Measurements from ENCODE around the gene GID8. TPM values are rescaled to one million over a fixed set of nuclear protein-coding genes. Genes with fewer than 3 reads are reported as not detected.

Gene GID8
- total and polyA plus RNA-seq, 2 experiments from 2014 or later = 41.8 to 106 TPM

GRCh38 chr20:62971950-62972844, 34.2 kb downstream of the GID8 start:
- H3K36me3 ChIP-seq (ENCODE audit: insufficient read depth) = no peaks in the 10 kb centered on the region
- no peak overlapping the region for H3K27ac ChIP-seq (ENCODE audit: low read depth)
- H3K79me2 ChIP-seq (replicated peaks; ENCODE audit: insufficient read depth) = no peaks in the 10 kb centered on the region
- H3K4me1 Mint-ChIP-seq = peaks cover 41% of the 10 kb centered on the region
- ATAC-seq (peak; percentile 76), DNase-seq (ENCODE audit: low spot score) (peak; percentile 93)
- H3K4me1 ChIP-seq (ENCODE audit: insufficient read depth) = peaks cover 34% of the 10 kb centered on the region
- peak overlapping the region; percentile 62 for H3K4me3 Mint-ChIP-seq
- no peaks in the 10 kb centered on the region for H3K9me2 ChIP-seq (ENCODE audit: insufficient read depth)
- peaks cover 12% of the 10 kb centered on the region; the same call in 1 of the 2 replicates for H3F3A ChIP-seq (replicated peaks; ENCODE audit: low read depth)
- peak overlapping the region; percentile 76 for H2AFZ ChIP-seq
- H3K36me3 Mint-ChIP-seq (ENCODE audit: low read depth) = no peaks in the 10 kb centered on the region; the same call in 2 of the 3 replicates
- peaks cover 28% of the 10 kb centered on the region for H3K27me3 ChIP-seq (ENCODE audit: insufficient read depth)
- peaks cover 2% of the 10 kb centered on the region; the same call in 2 of the 3 replicates for H3K9me3 Mint-ChIP-seq
- H4K20me1 ChIP-seq (replicated peaks; ENCODE audit: insufficient read depth) = no peaks in the 10 kb centered on the region
- peaks cover 59% of the 10 kb centered on the region for H3K27me3 Mint-ChIP-seq (ENCODE audit: insufficient read depth, low read depth, poor library complexity)
- H3K4me2 ChIP-seq = peak overlapping the region; percentile 86
- peak; percentile 23; the same call in 1 of the 2 replicates for TF ChIP-seq CREB1 (CRISPR knock-in tag; IDR thresholded peaks at IDR 0.05; ENCODE audit: low read depth)
- TF ChIP-seq CTCF (conservative IDR thresholded peaks at IDR 0.05; ENCODE audit: low read depth in 2 of 2) = peak; percentile 68 to 98
- no peak for TF ChIP-seq ZNF331 (CRISPR knock-in tag; IDR thresholded peaks at IDR 0.05; ENCODE audit: low read depth)
- no peak overlapping the region for H3K27ac Mint-ChIP-seq
- H3K4me3 ChIP-seq = peak overlapping the region; percentile 58

GRCh38 chr20:62972845-62973745, 35.1 kb downstream of the GID8 start:
- no peaks in the 10 kb centered on the region; the same call in 2 of the 3 replicates for H3K36me3 Mint-ChIP-seq (ENCODE audit: low read depth)
- H3K27ac ChIP-seq (ENCODE audit: low read depth) = no peak overlapping the region
- H3K27ac Mint-ChIP-seq = no peak overlapping the region
- peak overlapping the region; percentile 86 for H3K4me2 ChIP-seq
- no peaks in the 10 kb centered on the region for H3K9me2 ChIP-seq (ENCODE audit: insufficient read depth)
- no peaks in the 10 kb centered on the region for H4K20me1 ChIP-seq (replicated peaks; ENCODE audit: insufficient read depth)
- H3K27me3 Mint-ChIP-seq (ENCODE audit: insufficient read depth, low read depth, poor library complexity) = peaks cover 61% of the 10 kb centered on the region
- TF ChIP-seq POLR2AphosphoS5 (IDR thresholded peaks at IDR 0.05; ENCODE audit: low read depth) = no peak
- no peak for TF ChIP-seq STAT1 (IDR thresholded peaks at IDR 0.05; ENCODE audit: unreplicated experiment)
- no peak for TF ChIP-seq NANOG (IDR thresholded peaks at IDR 0.05; ENCODE audit: borderline replicate concordance)
- no peak for TF ChIP-seq JUNB (IDR thresholded peaks at IDR 0.05; ENCODE audit: unreplicated experiment)
- no peak for TF ChIP-seq EZH2phosphoT487 (IDR thresholded peaks at IDR 0.05; ENCODE audit: unreplicated experiment)
- peak; percentile 35 for TF ChIP-seq EZH2 (IDR thresholded peaks at IDR 0.05; ENCODE audit: low read depth, unreplicated experiment)
- TF ChIP-seq CTCF (conservative IDR thresholded peaks at IDR 0.05; ENCODE audit: low read depth in 2 of 2) = no peak
- no peak for TF ChIP-seq REST (IDR thresholded peaks at IDR 0.05; ENCODE audit: unreplicated experiment)
- H3K79me2 ChIP-seq (replicated peaks; ENCODE audit: insufficient read depth) = no peaks in the 10 kb centered on the region
- peak overlapping the region; percentile 76 for H2AFZ ChIP-seq
- peak overlapping the region; percentile 62 for H3K4me3 Mint-ChIP-seq
- DNase-seq (ENCODE audit: low spot score) (peak; percentile 43), ATAC-seq (peak; percentile 28)
- peak overlapping the region; percentile 58 for H3K4me3 ChIP-seq
- no peaks in the 10 kb centered on the region for H3K36me3 ChIP-seq (ENCODE audit: insufficient read depth)
- peaks cover 2% of the 10 kb centered on the region; the same call in 2 of the 3 replicates for H3K9me3 Mint-ChIP-seq
- H3F3A ChIP-seq (replicated peaks; ENCODE audit: low read depth) = peaks cover 12% of the 10 kb centered on the region; the same call in 1 of the 2 replicates
- peaks cover 41% of the 10 kb centered on the region for H3K4me1 Mint-ChIP-seq
- peaks cover 34% of the 10 kb centered on the region for H3K4me1 ChIP-seq (ENCODE audit: insufficient read depth)
- peaks cover 28% of the 10 kb centered on the region for H3K27me3 ChIP-seq (ENCODE audit: insufficient read depth)

Measured in GM23338 (cell line).